NCI-H1105 (cell line): ENCODE data around the gene COL4A1.

ENCODE experiments used
- DNase-seq: peaks from one replicate; lab custom pipeline; 2025; lab: John Stamatoyannopoulos, UW

Gene COL4A1

DNA sequence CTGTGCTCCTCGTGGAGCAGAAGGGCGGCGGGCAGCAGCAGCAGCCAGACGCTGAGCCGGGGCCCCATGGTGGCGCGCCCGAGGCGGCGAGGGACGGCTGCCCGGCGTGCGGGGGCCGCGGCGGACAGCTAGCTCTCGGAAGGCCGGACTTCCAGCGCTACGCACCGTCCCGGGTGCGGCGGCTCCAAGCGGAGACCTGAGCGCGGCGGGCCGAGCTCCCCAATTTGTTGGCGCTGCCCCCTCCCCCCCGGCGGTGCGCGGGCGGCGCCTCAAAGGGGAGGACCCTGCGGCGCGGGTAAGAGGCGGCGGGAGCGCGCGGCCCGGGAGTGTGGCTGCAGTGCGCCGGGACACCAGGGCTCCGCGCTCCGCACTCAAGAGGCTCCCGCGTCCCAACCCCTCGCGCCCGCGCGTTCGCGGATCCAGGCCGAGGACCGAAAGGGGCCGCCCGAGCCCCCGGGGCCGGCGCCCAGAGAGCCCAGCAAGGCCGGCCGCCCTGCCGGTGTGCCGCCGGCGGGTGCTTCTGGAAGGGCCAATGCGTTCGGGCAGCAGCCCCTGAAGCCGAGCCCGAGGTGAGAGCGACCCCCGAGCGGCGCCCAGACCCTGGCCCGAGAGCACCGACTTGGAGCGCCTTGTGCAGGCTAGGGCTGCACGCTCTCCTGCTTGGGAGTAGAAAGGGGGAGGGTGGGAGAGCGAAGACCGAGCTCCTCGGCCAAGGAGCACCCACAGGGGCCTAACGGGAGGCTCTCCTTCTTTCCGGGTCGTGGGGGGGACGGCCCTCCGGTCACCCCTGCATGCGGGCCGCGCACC lies at the start of gene COL4A1, which contains the start of gene COL4A2:
Gene COL4A1 (minus strand): TSS at position 198 of the 807 bp plus-strand sequence. CDS start 130 bp downstream, at position 68.
Gene COL4A2 (plus strand): TSS at position 325 of the 807 bp plus-strand sequence. CDS start 620 bp downstream, outside the sequence.
- DNase-seq, result peak; percentile 22

GRCh38 chr13:110356362-110356761 lies 49.4 kb upstream of the COL4A1 start:
- no peak for DNase-seq

- DNase-seq, result no peak
These were observed 47.9 kb upstream of the COL4A1 start for GRCh38 chr13:110354715-110355473.

- no peak for DNase-seq
These were observed 47.2 kb upstream of the COL4A1 start for GRCh38 chr13:110354123-110354627.

DNA sequence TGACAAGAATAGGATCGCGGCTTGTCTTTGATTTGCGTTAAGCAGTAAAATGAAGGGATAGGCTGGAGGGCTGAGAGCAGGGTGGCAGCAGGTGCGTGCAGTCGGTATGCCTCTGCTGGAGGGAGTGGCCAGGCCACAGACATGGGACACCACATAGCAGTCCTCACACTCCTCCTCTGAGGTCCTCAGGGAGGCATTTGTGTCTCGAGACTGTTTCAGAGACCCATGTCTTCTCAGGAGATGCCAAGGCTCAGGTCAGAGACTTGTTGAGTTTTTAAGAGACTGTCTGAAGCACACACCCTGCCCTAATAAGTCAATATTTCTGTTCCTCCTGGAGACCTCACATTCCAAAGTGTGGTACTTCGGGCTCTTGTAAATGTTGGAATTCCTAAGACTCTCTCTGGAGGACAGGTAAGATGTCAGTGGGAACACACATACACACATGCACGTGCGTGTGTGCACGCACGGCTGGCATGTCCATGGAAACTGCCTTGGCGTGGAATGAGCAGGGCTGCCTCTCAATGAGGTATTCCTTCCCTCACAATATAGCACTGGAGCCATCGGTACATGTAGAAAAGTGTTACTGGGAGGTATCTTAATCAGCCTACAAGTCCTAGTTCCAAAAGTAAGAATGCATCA lies 46.5 kb upstream of the COL4A1 start:
- no peak for DNase-seq

GRCh38 chr13:110352735-110353134 lies 45.8 kb upstream of the COL4A1 start:
- no peak for DNase-seq

DNA sequence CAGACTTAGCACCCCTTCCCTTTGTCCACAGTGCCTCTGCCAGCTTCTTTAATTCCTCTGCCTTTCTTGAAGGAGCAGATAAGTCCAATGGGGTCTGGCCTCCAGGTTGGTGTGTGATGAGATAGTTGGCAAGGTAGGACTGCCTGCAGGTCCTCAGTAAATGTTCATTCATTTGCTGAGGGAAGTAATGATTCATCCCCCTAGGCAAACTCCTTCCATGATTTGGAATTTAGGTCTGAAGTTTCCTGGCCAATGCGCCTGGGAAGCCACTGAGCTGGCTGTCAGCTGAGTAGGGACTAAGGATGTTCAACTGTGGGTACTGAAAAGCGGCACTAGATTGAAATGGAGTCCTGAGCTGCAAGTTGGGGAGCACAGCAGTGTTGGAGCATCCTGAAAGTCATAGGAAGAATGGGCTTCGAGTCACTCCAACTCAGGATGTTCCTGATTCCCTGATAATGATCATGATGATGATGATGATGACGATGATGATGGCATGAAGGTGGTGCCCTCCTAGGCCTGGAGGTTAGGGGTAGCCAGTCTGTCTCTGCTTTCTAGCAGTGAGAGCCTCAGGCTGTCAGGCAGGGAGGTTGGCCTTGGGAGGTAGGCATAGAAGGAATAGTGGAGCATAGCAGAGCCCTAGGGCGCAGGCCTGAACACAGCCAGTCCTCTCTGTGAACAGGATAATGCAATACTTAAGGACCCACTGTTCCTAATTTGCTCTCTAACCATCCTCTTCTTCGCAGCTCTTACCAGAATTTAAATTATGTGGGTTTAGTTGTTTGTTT lies 44.9 kb upstream of the COL4A1 start:
- DNase-seq, result no peak

- DNase-seq, result no peak
These were observed 43.6 kb upstream of the COL4A1 start for GRCh38 chr13:110350509-110350908.

DNA sequence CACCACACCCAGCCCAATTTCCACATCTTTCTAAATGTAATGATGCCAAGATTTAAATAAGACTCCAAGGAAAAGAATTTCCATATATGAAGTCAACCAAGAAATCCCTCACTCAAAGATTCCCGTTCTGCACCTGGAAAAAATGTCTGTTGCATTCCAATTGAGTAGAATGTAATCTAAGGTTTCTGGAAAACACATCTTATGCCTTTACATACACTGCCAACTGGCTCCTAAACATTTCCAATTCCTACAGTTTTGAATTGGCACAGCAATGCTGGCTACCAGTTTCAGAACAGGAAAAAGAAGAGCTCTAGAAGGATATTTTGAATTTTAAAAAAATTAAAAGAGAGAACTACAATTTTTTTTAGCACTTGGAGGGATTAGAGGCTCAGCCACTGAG lies 43.1 kb upstream of the COL4A1 start:
- no peak for DNase-seq

- DNase-seq, result no peak
These were observed 42.3 kb upstream of the COL4A1 start for GRCh38 chr13:110349239-110349638.

- DNase-seq, result no peak
These were observed 41.5 kb upstream of the COL4A1 start for GRCh38 chr13:110348309-110349105.

- no peak for DNase-seq
These were observed 40.8 kb upstream of the COL4A1 start for GRCh38 chr13:110347535-110348308.

- DNase-seq, result no peak
These were observed 40.1 kb upstream of the COL4A1 start for GRCh38 chr13:110347088-110347487.

DNA sequence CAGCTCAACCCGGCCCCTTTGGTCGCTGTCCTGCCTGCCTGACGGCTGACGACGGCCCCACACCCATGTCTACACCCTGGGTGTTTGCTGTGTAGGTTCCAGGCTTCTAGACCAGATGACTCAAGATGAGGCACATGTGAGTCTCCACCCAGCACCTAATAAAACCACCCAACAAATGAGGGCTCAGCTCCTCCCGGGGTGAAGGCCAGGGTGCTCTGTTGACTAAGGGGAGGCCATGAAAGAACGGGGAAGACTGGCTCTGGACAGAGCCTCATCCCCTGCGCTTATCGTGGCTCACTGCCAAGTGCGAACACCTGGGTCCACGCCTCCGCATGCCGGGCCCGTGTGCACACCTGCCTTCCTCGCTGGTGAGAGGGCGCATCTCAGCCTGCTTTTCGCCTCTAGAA lies 39.7 kb upstream of the COL4A1 start:
- peak; percentile 83 for DNase-seq

DNA sequence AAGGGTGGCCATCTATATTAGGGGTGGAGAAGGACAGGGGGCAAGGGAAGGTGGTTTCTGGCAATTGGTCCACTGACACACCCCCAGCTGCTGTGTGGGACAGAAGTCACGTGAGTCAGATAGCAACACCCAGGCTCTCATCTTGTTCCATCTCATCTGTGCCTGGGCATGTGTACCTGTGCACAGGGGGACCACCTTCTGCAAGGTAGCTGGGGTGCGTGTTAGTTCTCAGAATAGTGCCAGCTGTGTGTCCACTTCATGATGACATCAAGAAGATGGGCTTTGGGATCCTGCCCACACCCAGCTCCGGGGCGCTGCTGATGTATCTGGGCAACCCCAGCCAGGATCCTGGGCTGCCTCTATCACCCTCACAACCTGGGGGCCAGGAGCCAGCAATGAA lies 38.7 kb upstream of the COL4A1 start:
- DNase-seq, result no peak

DNA sequence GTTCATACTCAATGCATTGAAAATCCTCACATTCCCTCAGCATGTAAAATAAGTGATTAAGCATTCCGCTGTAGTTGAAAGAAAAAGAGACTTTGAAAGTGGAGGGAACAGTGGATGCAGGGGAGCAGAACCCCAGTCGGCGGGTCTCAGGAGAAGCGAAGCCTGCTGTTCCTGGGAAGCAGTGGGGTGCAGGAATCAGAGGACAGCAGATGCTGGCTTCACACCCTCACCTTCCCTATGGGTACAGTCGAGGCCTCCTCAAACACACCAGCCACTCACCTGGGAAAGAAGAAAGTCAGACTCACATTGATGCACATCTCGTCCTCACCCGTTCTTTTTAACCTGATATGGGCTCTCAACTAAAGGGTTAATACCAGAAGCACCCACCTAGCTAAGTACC lies 38.3 kb upstream of the COL4A1 start:
- no peak for DNase-seq

GRCh38 chr13:110344320-110344719 lies 37.4 kb upstream of the COL4A1 start:
- DNase-seq, result no peak

- no peak for DNase-seq
These were observed 36.4 kb upstream of the COL4A1 start for GRCh38 chr13:110343241-110343865.

DNA sequence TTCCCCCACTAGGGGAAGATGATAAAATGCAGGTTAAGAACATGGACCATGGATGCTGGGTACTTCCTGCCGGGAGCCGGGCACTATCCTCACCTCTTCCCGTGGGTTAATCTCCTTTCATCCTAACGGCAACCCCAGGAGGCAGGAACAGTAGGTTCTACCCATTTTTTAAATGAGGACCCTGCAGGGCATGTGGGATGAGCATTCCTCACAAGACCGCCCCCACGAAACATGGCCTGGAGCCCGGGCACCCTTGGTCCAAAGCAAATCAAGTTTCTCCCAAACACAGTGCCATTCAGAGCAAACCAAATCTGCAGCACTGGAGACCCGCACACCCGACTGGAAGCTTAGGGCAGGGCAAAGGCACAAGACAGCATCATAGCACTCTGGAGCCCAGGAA lies 35.5 kb upstream of the COL4A1 start:
- DNase-seq, result no peak
